Left lobe of liver (tissue), 2 donors: Measurements from ENCODE around the gene MYO1C. TPM values are rescaled to one million over a fixed set of nuclear protein-coding genes. Genes with fewer than 3 reads are reported as not detected.
"Not testable (repeated sequence)": the region's sequence is repeated elsewhere in the genome, so short reads cannot be mapped to it uniquely, and the experiment has no call there.

Experiments
- ATAC-seq: fragments of 200-7000 bp; cut with Tn5 transposase; one replicate; pipeline ENCODE4 v1.9.1; 2020; ENCODE audit warnings: mild to moderate bottlenecking, moderate library complexity
- DNase-seq: peaks from one replicate; pipeline ENCODE4 v3.0.0-alpha.2; 2020; ENCODE audit warnings: low spot score
- total RNA-seq: library from RNA; stranded (reverse); gene quantifications from one replicate; pipeline ENCODE4 v1.2.1, GENCODE V29; 2021
- donor health status: DM: no; HTN: no; CAD: no; lungs with moderate emphysema.
- donor health status: DM: no; HTN: yes; CAD: no.

The MYO1C gene
- total RNA-seq, 1 donor from 2014 or later: 62.5 TPM

DNA sequence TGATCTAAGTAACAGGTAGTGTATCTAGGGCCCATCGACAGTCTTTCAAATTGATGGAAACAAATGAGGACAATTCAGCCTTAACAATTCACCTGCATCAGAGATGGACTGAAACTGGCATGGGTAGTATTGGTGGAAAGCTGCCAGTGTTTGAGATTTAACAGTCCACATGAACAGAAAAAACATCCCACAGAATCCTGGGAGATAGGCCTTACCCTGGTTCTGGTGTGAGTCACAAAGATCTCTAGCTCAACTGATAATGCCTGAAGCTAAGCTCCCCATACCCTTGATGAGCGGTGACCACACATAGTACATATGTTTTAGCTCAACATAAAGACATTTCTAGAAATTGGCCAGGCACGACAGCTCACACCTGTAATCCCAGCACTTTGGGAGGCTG is 58.3 kb downstream of the MYO1C start:
- DNase-seq (no peak), ATAC-seq (peak; percentile 50)

- DNase-seq (no peak), ATAC-seq (no peak)
Observed at GRCh38 chr17:1431631-1432104, 60.8 kb downstream of the MYO1C start.

DNA sequence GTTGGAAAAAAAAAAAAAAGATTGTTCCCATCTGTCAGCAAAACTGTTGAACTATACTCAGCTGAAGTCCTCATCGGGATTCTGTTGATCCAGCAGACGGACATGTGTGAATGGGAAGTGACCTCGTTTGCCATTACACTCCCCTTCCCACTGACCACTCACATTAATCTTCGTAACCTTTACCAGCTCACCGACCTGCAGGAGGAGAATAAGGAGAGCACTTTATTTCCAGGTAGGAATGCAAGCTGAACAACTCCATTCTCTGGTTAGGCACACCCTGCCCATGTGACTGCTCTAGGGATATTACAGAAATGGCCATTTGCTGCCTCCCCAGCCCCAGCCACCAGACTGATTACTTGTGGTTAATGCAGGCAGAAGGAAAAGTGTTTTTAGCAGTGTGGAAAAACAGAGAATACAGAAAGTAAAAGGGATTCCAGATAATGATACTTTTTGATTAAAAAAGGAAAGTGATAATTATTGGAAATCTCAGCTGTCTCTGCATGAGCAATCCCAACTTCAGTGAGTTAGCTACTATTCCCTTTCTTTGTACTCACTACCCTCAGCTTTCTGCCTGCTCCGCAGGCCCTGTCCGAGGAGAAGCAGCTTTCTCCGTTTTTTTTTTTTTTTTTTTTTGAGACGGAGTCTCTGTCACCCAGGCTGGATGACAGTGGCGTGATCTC is 68.9 kb downstream of the MYO1C start:
- ATAC-seq: peak; percentile 12

GRCh38 chr17:1422885-1423284 is 69.6 kb downstream of the MYO1C start:
- ATAC-seq: no peak
- no peak for DNase-seq

More for the DNA sequence above, 68.9 kb downstream of the MYO1C start:
- no peak for DNase-seq

- DNase-seq (no peak), ATAC-seq (no peak)
Observed at GRCh38 chr17:1421470-1421869, 71.0 kb downstream of the MYO1C start.

GRCh38 chr17:1420981-1421380 is 71.5 kb downstream of the MYO1C start:
- no peak for ATAC-seq
- DNase-seq: no peak

GRCh38 chr17:1420163-1420562 is 72.3 kb downstream of the MYO1C start:
- ATAC-seq: no peak
- DNase-seq: no peak

DNA sequence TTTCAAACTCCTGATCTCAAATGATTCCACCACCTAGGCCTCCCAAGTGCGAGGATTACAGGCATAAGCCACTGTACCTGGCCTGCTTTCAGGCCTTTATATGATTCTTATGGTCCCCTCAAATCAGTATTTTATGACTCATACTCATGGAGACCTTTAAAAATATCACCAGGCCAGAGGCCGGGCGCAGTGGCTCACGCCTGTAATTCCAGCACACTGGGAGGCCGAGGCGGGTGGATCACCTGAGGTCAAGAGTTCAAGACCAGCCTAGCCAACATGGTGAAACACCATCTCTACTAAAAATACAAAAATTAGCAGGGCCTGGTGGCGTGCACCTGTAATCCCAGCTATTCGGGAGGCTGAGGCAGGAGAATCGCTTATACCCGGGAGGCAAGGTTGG is 74.0 kb downstream of the MYO1C start:
- not testable (repeated sequence) for ATAC-seq, DNase-seq

DNA sequence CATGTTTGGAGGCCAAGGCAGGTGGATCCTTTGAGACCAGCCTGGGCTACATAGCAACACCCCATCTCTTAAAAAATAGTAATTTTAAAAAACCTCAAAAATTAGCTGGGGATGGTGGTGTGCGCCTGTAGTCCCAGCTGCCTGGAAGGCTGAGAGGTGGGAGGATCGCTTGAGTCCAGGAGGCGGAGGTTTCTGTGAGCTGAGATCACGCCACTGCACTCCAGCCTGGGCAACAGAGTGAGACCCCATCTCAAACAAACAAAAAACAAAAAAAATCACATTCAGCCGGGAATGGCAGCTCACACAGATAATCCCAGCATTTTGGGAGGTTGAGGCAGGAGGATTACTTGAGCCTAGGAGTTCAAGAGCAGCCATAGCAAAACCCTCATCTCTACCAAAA is 76.1 kb downstream of the MYO1C start:
- DNase-seq: no peak
- no peak for ATAC-seq

DNA sequence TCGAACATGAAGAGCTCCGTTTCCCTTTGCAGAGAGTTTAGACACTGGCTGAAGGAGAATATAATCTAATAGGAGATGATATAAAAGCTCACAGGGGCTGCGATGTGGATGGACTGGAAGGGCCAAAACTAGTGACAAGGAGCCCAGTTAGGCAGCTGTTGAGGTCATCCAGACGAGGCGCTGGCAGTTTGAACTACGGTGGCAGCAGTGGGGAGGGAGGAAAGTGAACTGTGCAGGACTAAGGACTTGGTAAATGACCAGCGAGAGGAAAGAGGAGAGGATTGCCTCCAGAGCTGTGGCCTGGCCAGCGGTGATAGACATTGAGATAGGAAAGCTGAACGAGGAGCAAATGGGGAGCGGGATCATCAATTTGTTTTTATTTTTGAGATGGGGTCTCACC is 77.9 kb downstream of the MYO1C start:
- no peak for ATAC-seq
- DNase-seq: no peak

Other genes starting within 250 kb of the MYO1C start
- 0.20 TPM for gene BHLHA9, start 222.2 kb downstream of the MYO1C start, total RNA-seq
- not detected for gene TRARG1, start 213.0 kb downstream of the MYO1C start, total RNA-seq
- gene YWHAE, start 92.5 kb downstream of the MYO1C start, total RNA-seq: 174 TPM
- 33.7 TPM for gene CRK, start 36.5 kb downstream of the MYO1C start, total RNA-seq
- gene INPP5K, start 23.9 kb upstream of the MYO1C start, total RNA-seq: 11.9 TPM
- 29.0 TPM for gene PITPNA, start 70.1 kb upstream of the MYO1C start, total RNA-seq
- gene SLC43A2, start 136.1 kb upstream of the MYO1C start, total RNA-seq: 3.1 TPM
- gene SCARF1, start 153.0 kb upstream of the MYO1C start, total RNA-seq: 12.5 TPM
- gene RILP, start 157.2 kb upstream of the MYO1C start, total RNA-seq: 20.9 TPM
- gene PRPF8, start 192.2 kb upstream of the MYO1C start, total RNA-seq: 97.8 TPM
- 4.2 TPM for gene TLCD2, start 217.7 kb upstream of the MYO1C start, total RNA-seq
- gene WDR81, start 232.0 kb upstream of the MYO1C start, total RNA-seq: 27.0 TPM